Sigmoid colon (tissue), 4 donors: ENCODE measurements around the gene NUDT3.

ENCODE experiments used
- EP300 ChIP-seq, 4 donors: sonication (generic); formaldehyde crosslinking; IDR thresholded peaks; one replicate each; pipeline ENCODE4 v1.6.1; 2017; ENCODE audit warnings: antibody characterized with exemption in 4 of 4
- POLR2A ChIP-seq, 2 donors: fragments of 450-650 bp; IDR thresholded peaks; one replicate each; pipeline ENCODE4 v1.6.1; 2016; ENCODE audit warnings: antibody characterized with exemption in 2 of 2, mild to moderate bottlenecking in 2 of 2, moderate library complexity in 2 of 2
- POLR2AphosphoS5 ChIP-seq, 4 donors: sonication (generic); formaldehyde crosslinking; IDR thresholded peaks; one replicate each; pipeline ENCODE4 v1.6.1; 2017; ENCODE audit warnings: antibody characterized with exemption in 4 of 4
- TF ChIP-seq, protein P1 (sequence below), 4 experiments: fragments of 450-650 bp in 3 of 4; fragments of 200-600 bp in 1 of 4; IDR thresholded peaks; one replicate each; pipeline ENCODE4 v1.5.1; 2016 to 2019; ENCODE audit warnings: antibody characterized with exemption in 4 of 4, mild to moderate bottlenecking in 3 of 4, moderate library complexity in 2 of 4

DNA sequence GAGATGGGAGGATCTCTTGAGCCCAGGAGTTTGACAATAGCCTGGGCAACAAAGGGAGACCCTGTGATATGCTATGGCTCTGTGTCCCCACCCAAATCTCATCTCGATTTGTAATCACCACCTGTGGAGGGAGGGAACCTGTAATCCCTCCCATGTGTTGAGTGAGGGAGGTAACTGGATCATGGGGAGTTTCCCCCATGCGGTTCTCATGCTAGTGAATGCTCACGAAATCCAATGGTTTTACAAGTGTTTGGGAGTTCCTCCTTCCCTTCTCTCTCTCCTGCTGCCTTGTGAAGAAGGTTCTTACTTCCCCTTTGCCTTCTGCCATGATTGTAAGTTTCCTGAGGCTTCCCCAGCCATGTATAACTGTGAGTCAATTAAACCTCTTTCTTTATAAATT is 3.4 kb downstream of the NUDT3 start:
- TF ChIP-seq, protein P1, sequence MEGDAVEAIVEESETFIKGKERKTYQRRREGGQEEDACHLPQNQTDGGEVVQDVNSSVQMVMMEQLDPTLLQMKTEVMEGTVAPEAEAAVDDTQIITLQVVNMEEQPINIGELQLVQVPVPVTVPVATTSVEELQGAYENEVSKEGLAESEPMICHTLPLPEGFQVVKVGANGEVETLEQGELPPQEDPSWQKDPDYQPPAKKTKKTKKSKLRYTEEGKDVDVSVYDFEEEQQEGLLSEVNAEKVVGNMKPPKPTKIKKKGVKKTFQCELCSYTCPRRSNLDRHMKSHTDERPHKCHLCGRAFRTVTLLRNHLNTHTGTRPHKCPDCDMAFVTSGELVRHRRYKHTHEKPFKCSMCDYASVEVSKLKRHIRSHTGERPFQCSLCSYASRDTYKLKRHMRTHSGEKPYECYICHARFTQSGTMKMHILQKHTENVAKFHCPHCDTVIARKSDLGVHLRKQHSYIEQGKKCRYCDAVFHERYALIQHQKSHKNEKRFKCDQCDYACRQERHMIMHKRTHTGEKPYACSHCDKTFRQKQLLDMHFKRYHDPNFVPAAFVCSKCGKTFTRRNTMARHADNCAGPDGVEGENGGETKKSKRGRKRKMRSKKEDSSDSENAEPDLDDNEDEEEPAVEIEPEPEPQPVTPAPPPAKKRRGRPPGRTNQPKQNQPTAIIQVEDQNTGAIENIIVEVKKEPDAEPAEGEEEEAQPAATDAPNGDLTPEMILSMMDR (IDR thresholded peaks at IDR 0.05) = no peak
- TF ChIP-seq POLR2AphosphoS5 (IDR thresholded peaks at IDR 0.05) = no peak
- TF ChIP-seq POLR2A (IDR thresholded peaks at IDR 0.05) = no peak
- no peak for TF ChIP-seq EP300 (IDR thresholded peaks at IDR 0.05)
